GM19239 (cell line): ENCODE data around the gene WBP11.
A peak's percentile ranks its signal among the peaks of the same experiment; 100 is the strongest.

ENCODE experiments used
- DNase-seq: peaks from one replicate; pipeline ENCODE4 v3.0.0; 2011; ENCODE audit warnings: low spot score; ENCODE audit not compliant: insufficient read length
- FAIRE-seq: peaks from 2 replicates; lab custom pipeline; 2011; peaks lifted over from hg19 to GRCh38; lab: Jason Lieb, UNC

Gene WBP11

GRCh38 chr12:14826491-14826890, 23.2 kb upstream of the WBP11 start:
- no peak for DNase-seq
- FAIRE-seq = no peak

- FAIRE-seq (no peak), DNase-seq (no peak)
Observed at GRCh38 chr12:14825256-14825655, 22.0 kb upstream of the WBP11 start.

GRCh38 chr12:14824012-14824634, 20.8 kb upstream of the WBP11 start:
- no peak for FAIRE-seq
- DNase-seq = no peak

GRCh38 chr12:14814014-14814413, 10.7 kb upstream of the WBP11 start, which contains the start of gene SMCO3:
TSS of gene SMCO3 (minus strand) at chr12:14814182. CDS start at chr12:14806680, 7,502 bp downstream.
- FAIRE-seq = no peak
- no peak for DNase-seq

- no peak for DNase-seq
- peak; percentile 31 for FAIRE-seq
Observed at GRCh38 chr12:14811486-14811885, 8.2 kb upstream of the WBP11 start.

- FAIRE-seq (peak; percentile 45), DNase-seq (no peak)
Observed at GRCh38 chr12:14810953-14811483, 7.7 kb upstream of the WBP11 start.

GRCh38 chr12:14810167-14810952, 7.1 kb upstream of the WBP11 start:
- DNase-seq = no peak
- no peak for FAIRE-seq

GRCh38 chr12:14803830-14804160, 517 bp upstream of the WBP11 start:
- FAIRE-seq (no peak), DNase-seq (no peak)

- DNase-seq = no peak
- peak; percentile 82 for FAIRE-seq
Observed at GRCh38 chr12:14802721-14803010, 612 bp downstream of the WBP11 start.

GRCh38 chr12:14802247-14802646, 1.0 kb downstream of the WBP11 start:
- no peak for FAIRE-seq

GRCh38 chr12:14795028-14795448, 8.2 kb downstream of the WBP11 start:
- no peak for FAIRE-seq

More at GRCh38 chr12:14802247-14802646, 1.0 kb downstream of the WBP11 start:
- DNase-seq = no peak

GRCh38 chr12:14785568-14785967, 17.7 kb downstream of the WBP11 start:
- FAIRE-seq (no peak), DNase-seq (no peak)

More at GRCh38 chr12:14795028-14795448, 8.2 kb downstream of the WBP11 start:
- no peak for DNase-seq

- no peak for DNase-seq
- FAIRE-seq = no peak
Observed at GRCh38 chr12:14784471-14784870, 18.8 kb downstream of the WBP11 start.

GRCh38 chr12:14782756-14783155, 20.5 kb downstream of the WBP11 start:
- peak; percentile 18 for FAIRE-seq
- DNase-seq = no peak

- FAIRE-seq = no peak
- DNase-seq = no peak
Observed at GRCh38 chr12:14781563-14781962, 21.7 kb downstream of the WBP11 start.

GRCh38 chr12:14780859-14781258, 22.4 kb downstream of the WBP11 start:
- DNase-seq (no peak), FAIRE-seq (peak; percentile 33)

GRCh38 chr12:14779834-14780233, 23.4 kb downstream of the WBP11 start:
- FAIRE-seq (no peak), DNase-seq (no peak)

- FAIRE-seq (no peak), DNase-seq (no peak)
Observed at GRCh38 chr12:14777271-14777670, 26.0 kb downstream of the WBP11 start.

GRCh38 chr12:14776236-14776961, 26.9 kb downstream of the WBP11 start:
- no peak for DNase-seq
- no peak for FAIRE-seq

GRCh38 chr12:14775636-14775980, 27.7 kb downstream of the WBP11 start:
- DNase-seq (no peak), FAIRE-seq (no peak)
